A549 (cell line): Measurements from ENCODE around the gene FBXO41. TPM values are rescaled to one million over a fixed set of nuclear protein-coding genes. Genes with fewer than 3 reads are reported as not detected.

ENCODE experiments used
- ATAC-seq, 2 experiments: fragments of 200-7000 bp in 1 of 2; fragments of >200 bp in 1 of 2; cut with Nextera tagmentation in 1 of 2; cut with Tn5 transposase in 1 of 2; 3 replicates each; pipeline versions ENCODE4 v1.8.0 to v1.9.1; 2018 to 2020; ENCODE audit warnings: mild to moderate bottlenecking in 1 of 2, moderate library complexity in 1 of 2
- CTCF ChIA-PET: fragments of 300-600 bp; sonication (Branson Sonifier 250); formaldehyde crosslinking; extraction: SDS; loops from one replicate; lab custom pipeline; 2021; ENCODE audit warnings: antibody characterized with exemption, inconsistent platforms; lab: Yijun Ruan, JAX
- POLR2A ChIA-PET: fragments of 350-600 bp; formaldehyde crosslinking; extraction: SDS; loops from one replicate; lab custom pipeline; 2021; ENCODE audit warnings: antibody characterized with exemption, inconsistent platforms; lab: Yijun Ruan, JAX
- DNase-seq, 2 experiments: peaks; one replicate each; pipeline versions ENCODE4 v3.0.0 to v3.0.0-alpha.2; 2011 to 2016; ENCODE audit warnings: low read depth in 1 of 2, low spot score in 1 of 2
- FAIRE-seq: peaks from 2 replicates; lab custom pipeline; 2011; peaks lifted over from hg19 to GRCh38; lab: Jason Lieb, UNC
- H3K27ac ChIP-seq, 2 experiments: fragments of >200 bp; sonication (Bioruptor Twin); formaldehyde crosslinking; 3 replicates each; pipeline ENCODE4 v1.5.1; 2016 to 2017
- H3K4me1 ChIP-seq: fragments of >200 bp; sonication (Bioruptor Twin); formaldehyde crosslinking; 3 replicates; pipeline ENCODE4 v1.6.1; 2016
- H3K4me2 ChIP-seq: fragments of >200 bp; sonication (Bioruptor Twin); formaldehyde crosslinking; 3 replicates; pipeline ENCODE4 v1.6.1; 2016
- H3K4me3 ChIP-seq: fragments of >200 bp; sonication (Bioruptor Twin); formaldehyde crosslinking; 3 replicates; pipeline ENCODE4 v1.5.1; 2016
- H3K9me3 ChIP-seq: fragments of >200 bp; sonication (Bioruptor Twin); formaldehyde crosslinking; 3 replicates; pipeline ENCODE4 v1.6.1; 2016
- CBX8 ChIP-seq: fragments of 200-600 bp; sonication (generic); IDR thresholded peaks from 2 replicates; pipeline ENCODE4 v1.6.1; 2016
- CHD4 ChIP-seq: fragments of 200-600 bp; sonication (generic); IDR thresholded peaks from 2 replicates; pipeline ENCODE4 v1.6.1; 2016; ENCODE audit warnings: antibody characterized with exemption, mild to moderate bottlenecking, borderline replicate concordance
- EHMT2 ChIP-seq: fragments of 200-600 bp; sonication (generic); IDR thresholded peaks from 2 replicates; pipeline ENCODE4 v1.6.1; 2016; ENCODE audit warnings: antibody characterized with exemption, low read depth, mild to moderate bottlenecking, moderate library complexity
- FOSB ChIP-seq: fragments of 250-450 bp; sonication (Bioruptor Pico); IDR thresholded peaks from 2 replicates; pipeline ENCODE4 v1.5.0; 2020; ENCODE audit warnings: mild to moderate bottlenecking, moderate library complexity
- FOSL2 ChIP-seq, 2 experiments: fragments of 450-650 bp in 1 of 2; fragments of >200 bp in 1 of 2; sonication (Bioruptor Twin) in 1 of 2; formaldehyde crosslinking; IDR thresholded peaks; 2 replicates each; pipeline versions ENCODE4 v1.5.0 to v1.6.1; 2016 to 2020; ENCODE audit warnings: mild to moderate bottlenecking in 1 of 2, moderate library complexity in 1 of 2
- GATA3 ChIP-seq: IDR thresholded peaks from 2 replicates; pipeline ENCODE4 v1.6.1; 2012; ENCODE audit warnings: borderline replicate concordance
- HDAC2 ChIP-seq: fragments of 200-600 bp; sonication (generic); IDR thresholded peaks from 2 replicates; pipeline ENCODE4 v1.6.1; 2016
- HEYL ChIP-seq: fragments of 250-450 bp; sonication (Bioruptor Pico); IDR thresholded peaks from 2 replicates; pipeline ENCODE4 v1.8.0; 2021; ENCODE audit warnings: mild to moderate bottlenecking, moderate library complexity
- JUN ChIP-seq, 2 experiments: fragments of >200 bp; sonication (Bioruptor Twin); formaldehyde crosslinking; IDR thresholded peaks; 2 replicates in 1 of 2; 3 replicates in 1 of 2; pipeline ENCODE4 v1.6.1; 2016 to 2017
- JUNB ChIP-seq: fragments of >200 bp; sonication (Bioruptor Twin); formaldehyde crosslinking; IDR thresholded peaks from 2 replicates; pipeline ENCODE4 v1.6.1; 2016
- KDM5A ChIP-seq: fragments of 200-600 bp; sonication (generic); IDR thresholded peaks from 2 replicates; pipeline ENCODE4 v1.6.1; 2016; ENCODE audit warnings: antibody characterized with exemption, mild to moderate bottlenecking
- MAFK ChIP-seq: fragments of 450-650 bp; IDR thresholded peaks from 2 replicates; pipeline ENCODE4 v1.6.1; 2014; ENCODE audit not compliant: partially characterized antibody
- POLR2A ChIP-seq: IDR thresholded peaks from 2 replicates; pipeline ENCODE4 v1.6.1; 2012; ENCODE audit warnings: mild to moderate bottlenecking, low read length
- RNF2 ChIP-seq: fragments of 200-600 bp; sonication (generic); IDR thresholded peaks from 2 replicates; pipeline ENCODE4 v1.6.1; 2016; ENCODE audit warnings: low read depth, mild to moderate bottlenecking, antibody characterized with exemption, moderate library complexity, borderline replicate concordance
- SMC3 ChIP-seq: fragments of >200 bp; sonication (Bioruptor Twin); formaldehyde crosslinking; IDR thresholded peaks from 3 replicates; pipeline ENCODE4 v1.6.1; 2018; ENCODE audit warnings: inconsistent platforms
- TP53 ChIP-seq: fragments of 250-450 bp; sonication (Bioruptor Pico); IDR thresholded peaks from 2 replicates; pipeline ENCODE4 v1.5.0; 2021; ENCODE audit warnings: mild to moderate bottlenecking, moderate library complexity
- WGBS: methylation state at CpG from one replicate; pipeline ENCODE4 v1.1.6; 2017; ENCODE audit errors: missing lambda C conversion rate; 5-methylcytosine and 5-hydroxymethylcytosine counted together
- polyA plus RNA-seq, 4 experiments: library from polyadenylated mRNA; depleted of rRNA in 3 of 4; stranded (reverse); fragments of >200 nt; fragmentation: RNase III in 1 of 4; extraction: RNeasy Plus Mini Kit Qiagen cat#74134 plus additional on column Dnase treatment in 1 of 4; gene quantifications; 2 replicates in 3 of 4; 3 replicates in 1 of 4; pipeline ENCODE4 v1.2.3, GENCODE V29; 2011 to 2017
- TF ChIP-seq, protein P1 (sequence below): fragments of >200 bp; sonication (Bioruptor Twin); formaldehyde crosslinking; IDR thresholded peaks from 2 replicates; pipeline ENCODE4 v1.6.1; 2016
- TF ChIP-seq, protein P2 (sequence below): IDR thresholded peaks from 2 replicates; pipeline ENCODE4 v1.6.1; 2012; ENCODE audit warnings: low read depth, borderline replicate concordance
- TF ChIP-seq, protein P3 (sequence below): fragments of 150-350 bp; IDR thresholded peaks from 2 replicates; pipeline ENCODE4 v1.6.1; 2014; ENCODE audit warnings: low read depth, mild to moderate bottlenecking, low read length
- TF ChIP-seq, protein P4 (sequence below): fragments of >200 bp; sonication (Bioruptor Twin); formaldehyde crosslinking; IDR thresholded peaks from 3 replicates; pipeline ENCODE4 v1.5.1; 2016
- TF ChIP-seq, protein P5 (sequence below): IDR thresholded peaks from 2 replicates; pipeline ENCODE4 v1.6.1; 2012

FBXO41 gene
- polyA plus RNA-seq, 2 of the 4 experiments (the other 2 are of a cell fraction) = 3.2 to 6.4 TPM

DNA sequence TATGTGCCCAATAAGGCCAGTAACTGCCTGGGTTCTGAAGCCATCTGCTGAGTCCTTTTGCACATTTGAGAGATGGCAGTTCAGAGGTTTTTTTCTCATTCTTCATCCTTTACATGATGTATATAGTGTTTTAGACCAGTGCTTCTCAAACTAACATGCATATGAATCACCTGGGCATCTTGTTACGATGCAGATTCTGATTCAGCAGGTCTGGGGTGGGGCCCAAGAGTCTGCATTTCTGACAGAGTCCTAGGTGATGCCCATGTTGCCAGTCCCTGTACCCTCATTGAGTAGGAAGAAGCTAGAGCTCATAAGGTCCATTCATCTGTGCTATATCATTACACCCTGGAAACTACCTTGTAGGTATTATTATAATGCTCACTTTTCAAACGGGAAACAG is 66.5 kb downstream of the FBXO41 start:
- POLR2A ChIA-PET = no interaction called here
- H3K27ac ChIP-seq = no peak overlapping the region
- H3K4me3 ChIP-seq = no peak overlapping the region
- WGBS = 89% methylated on average over 2 of the region's 2 CpGs
- H3K9me3 ChIP-seq = no peaks in the 10 kb centered on the region
- no peak for FAIRE-seq
- TF ChIP-seq, protein P1, sequence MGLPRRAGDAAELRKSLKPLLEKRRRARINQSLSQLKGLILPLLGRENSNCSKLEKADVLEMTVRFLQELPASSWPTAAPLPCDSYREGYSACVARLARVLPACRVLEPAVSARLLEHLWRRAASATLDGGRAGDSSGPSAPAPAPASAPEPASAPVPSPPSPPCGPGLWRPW = no peak
- TF ChIP-seq, protein P2, sequence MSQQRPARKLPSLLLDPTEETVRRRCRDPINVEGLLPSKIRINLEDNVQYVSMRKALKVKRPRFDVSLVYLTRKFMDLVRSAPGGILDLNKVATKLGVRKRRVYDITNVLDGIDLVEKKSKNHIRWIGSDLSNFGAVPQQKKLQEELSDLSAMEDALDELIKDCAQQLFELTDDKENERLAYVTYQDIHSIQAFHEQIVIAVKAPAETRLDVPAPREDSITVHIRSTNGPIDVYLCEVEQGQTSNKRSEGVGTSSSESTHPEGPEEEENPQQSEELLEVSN = no peak
- TF ChIP-seq MAFK = no peak
- TF ChIP-seq, protein P3, sequence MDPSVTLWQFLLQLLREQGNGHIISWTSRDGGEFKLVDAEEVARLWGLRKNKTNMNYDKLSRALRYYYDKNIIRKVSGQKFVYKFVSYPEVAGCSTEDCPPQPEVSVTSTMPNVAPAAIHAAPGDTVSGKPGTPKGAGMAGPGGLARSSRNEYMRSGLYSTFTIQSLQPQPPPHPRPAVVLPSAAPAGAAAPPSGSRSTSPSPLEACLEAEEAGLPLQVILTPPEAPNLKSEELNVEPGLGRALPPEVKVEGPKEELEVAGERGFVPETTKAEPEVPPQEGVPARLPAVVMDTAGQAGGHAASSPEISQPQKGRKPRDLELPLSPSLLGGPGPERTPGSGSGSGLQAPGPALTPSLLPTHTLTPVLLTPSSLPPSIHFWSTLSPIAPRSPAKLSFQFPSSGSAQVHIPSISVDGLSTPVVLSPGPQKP = no peak
- H3K4me1 ChIP-seq = peaks cover 11% of the 10 kb centered on the region
- DNase-seq = no peak
- no peak overlapping the region for H3K4me2 ChIP-seq
- no peak for ATAC-seq
- CTCF ChIA-PET = interaction anchor here (1.0 to 5.1 kb wide), 9 partner anchors 8 to 324 kb away, joined by 3 to 36 read pairs (median 6); partner anchors contain the start of gene PRADC1

DNA sequence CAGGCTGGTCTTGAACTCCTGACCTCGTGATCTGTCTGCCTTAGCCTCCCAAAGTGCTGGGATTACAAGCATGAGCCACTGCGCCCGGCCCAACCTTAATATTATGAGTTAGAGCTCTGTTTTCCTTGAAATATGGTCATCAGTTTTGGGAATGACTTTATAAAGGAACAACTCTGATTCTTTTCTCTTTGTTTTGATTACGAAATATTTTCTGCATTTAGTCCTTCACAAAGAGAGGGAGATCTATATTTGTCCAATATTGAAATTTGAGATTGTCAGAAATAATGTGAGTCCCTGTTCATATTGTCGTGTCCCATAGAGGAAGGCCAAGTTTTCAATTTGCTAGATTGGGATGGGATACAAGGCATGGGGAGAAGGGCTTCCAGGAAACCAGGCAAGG is 67.1 kb downstream of the FBXO41 start:
- DNase-seq = no peak
- ChIA-PET CTCF (interaction anchor here (1.0 to 5.1 kb wide), 9 partner anchors 7 to 324 kb away, joined by 3 to 36 read pairs (median 6); partner anchors contain the start of gene PRADC1), POLR2A (no interaction called here)
- H3K27ac ChIP-seq = no peak overlapping the region
- no peak for FAIRE-seq
- 92% methylated on average over 5 of the region's 5 CpGs for WGBS
- H3K4me1 ChIP-seq = peaks cover 15% of the 10 kb centered on the region
- H3K9me3 ChIP-seq = no peaks in the 10 kb centered on the region
- TF ChIP-seq RNF2 = no peak
- TF ChIP-seq, protein P1 = no peak
- TF ChIP-seq FOSL2 (IDR thresholded peaks at IDR 0.05) = no peak
- TF ChIP-seq FOSL2 (CRISPR knock-in tag; IDR thresholded peaks at IDR 0.05) = no peak
- TF ChIP-seq, protein P4, sequence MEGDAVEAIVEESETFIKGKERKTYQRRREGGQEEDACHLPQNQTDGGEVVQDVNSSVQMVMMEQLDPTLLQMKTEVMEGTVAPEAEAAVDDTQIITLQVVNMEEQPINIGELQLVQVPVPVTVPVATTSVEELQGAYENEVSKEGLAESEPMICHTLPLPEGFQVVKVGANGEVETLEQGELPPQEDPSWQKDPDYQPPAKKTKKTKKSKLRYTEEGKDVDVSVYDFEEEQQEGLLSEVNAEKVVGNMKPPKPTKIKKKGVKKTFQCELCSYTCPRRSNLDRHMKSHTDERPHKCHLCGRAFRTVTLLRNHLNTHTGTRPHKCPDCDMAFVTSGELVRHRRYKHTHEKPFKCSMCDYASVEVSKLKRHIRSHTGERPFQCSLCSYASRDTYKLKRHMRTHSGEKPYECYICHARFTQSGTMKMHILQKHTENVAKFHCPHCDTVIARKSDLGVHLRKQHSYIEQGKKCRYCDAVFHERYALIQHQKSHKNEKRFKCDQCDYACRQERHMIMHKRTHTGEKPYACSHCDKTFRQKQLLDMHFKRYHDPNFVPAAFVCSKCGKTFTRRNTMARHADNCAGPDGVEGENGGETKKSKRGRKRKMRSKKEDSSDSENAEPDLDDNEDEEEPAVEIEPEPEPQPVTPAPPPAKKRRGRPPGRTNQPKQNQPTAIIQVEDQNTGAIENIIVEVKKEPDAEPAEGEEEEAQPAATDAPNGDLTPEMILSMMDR = no peak
- TF ChIP-seq FOSB = no peak
- no peak for TF ChIP-seq CBX8
- no peak for TF ChIP-seq HEYL (CRISPR knock-in tag)
- no peak for TF ChIP-seq SMC3
- TF ChIP-seq JUN (IDR thresholded peaks at IDR 0.05) = no peak
- TF ChIP-seq TP53 = no peak
- TF ChIP-seq POLR2A = no peak
- no peak for TF ChIP-seq JUNB
- TF ChIP-seq HDAC2 = no peak
- TF ChIP-seq GATA3 = no peak
- no peak for TF ChIP-seq KDM5A
- TF ChIP-seq CHD4 = no peak
- no peak for TF ChIP-seq EHMT2
- TF ChIP-seq, protein P5, sequence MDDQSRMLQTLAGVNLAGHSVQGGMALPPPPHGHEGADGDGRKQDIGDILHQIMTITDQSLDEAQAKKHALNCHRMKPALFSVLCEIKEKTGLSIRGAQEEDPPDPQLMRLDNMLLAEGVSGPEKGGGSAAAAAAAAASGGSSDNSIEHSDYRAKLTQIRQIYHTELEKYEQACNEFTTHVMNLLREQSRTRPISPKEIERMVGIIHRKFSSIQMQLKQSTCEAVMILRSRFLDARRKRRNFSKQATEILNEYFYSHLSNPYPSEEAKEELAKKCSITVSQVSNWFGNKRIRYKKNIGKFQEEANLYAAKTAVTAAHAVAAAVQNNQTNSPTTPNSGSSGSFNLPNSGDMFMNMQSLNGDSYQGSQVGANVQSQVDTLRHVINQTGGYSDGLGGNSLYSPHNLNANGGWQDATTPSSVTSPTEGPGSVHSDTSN = no peak
- H3K4me2 ChIP-seq = no peak overlapping the region
- no peak for ATAC-seq
- no peak overlapping the region for H3K4me3 ChIP-seq
